HK-2 (cell line): Measurements from ENCODE around the gene RUVBL2.
"Not testable (repeated sequence)": the region's sequence is repeated elsewhere in the genome, so short reads cannot be mapped to it uniquely, and the experiment has no call there.

Source experiments
- DNase-seq: peaks from one replicate; pipeline ENCODE4 v3.0.0-alpha.2; 2018; ENCODE audit not compliant: unreplicated experiment

RUVBL2 gene

GRCh38 chr19:49049834-49050233, 56.1 kb downstream of the RUVBL2 start:
- DNase-seq, result not testable (repeated sequence)

- peak; percentile 82 for DNase-seq
Measured at GRCh38 chr19:49050376-49051033, 56.8 kb downstream of the RUVBL2 start.

- peak; percentile 77 for DNase-seq
Measured at GRCh38 chr19:49056101-49056901, 62.6 kb downstream of the RUVBL2 start.

- not testable (repeated sequence) for DNase-seq
Measured at GRCh38 chr19:49056902-49057596, 63.4 kb downstream of the RUVBL2 start.

- peak; percentile 80 for DNase-seq
Measured at GRCh38 chr19:49057636-49058234, 64.0 kb downstream of the RUVBL2 start, which contains the start of gene CGB7. Gene CGB7 (minus strand): TSS chr19:49057749. CDS start chr19:49055375, 2,374 bp downstream.

GRCh38 chr19:49058562-49058961, 64.9 kb downstream of the RUVBL2 start:
- no peak for DNase-seq

- no peak for DNase-seq
Measured at GRCh38 chr19:49059053-49059452, 65.4 kb downstream of the RUVBL2 start.

GRCh38 chr19:49061000-49061399, 67.3 kb downstream of the RUVBL2 start:
- no peak for DNase-seq

GRCh38 chr19:49061445-49061844, 67.8 kb downstream of the RUVBL2 start:
- no peak for DNase-seq

GRCh38 chr19:49064029-49064629, 70.4 kb downstream of the RUVBL2 start:
- no peak for DNase-seq

GRCh38 chr19:49064768-49065611, 71.3 kb downstream of the RUVBL2 start, which contains the start of gene NTF4:
Gene NTF4 (minus strand): TSS chr19:49064818. CDS start chr19:49061997, 2,821 bp downstream.
- DNase-seq, result peak; percentile 67
